ENCODE results near the gene LDLRAD3.

GRCh38 chr11:36122671-36123070, 178.8 kb downstream of the LDLRAD3 start:
- TF ChIP-seq CTCF (IDR thresholded peaks at IDR 0.05) (no peak), POLR2A (IDR thresholded peaks at IDR 0.05) (no peak)

Measured in uterus (tissue), 2 donors.